AG09309 (cell line): ENCODE measurements around the gene UPK3A.

ENCODE experiments used
- DNase-seq: peaks from one replicate; pipeline ENCODE4 v3.0.0-alpha.2; 2010; ENCODE audit warnings: low read depth
- H3K4me3 ChIP-seq: 2 replicates; pipeline ENCODE4 v1.5.1; 2011; ENCODE audit warnings: mild to moderate bottlenecking, low read depth, low read length, moderate library complexity; ENCODE audit not compliant: control insufficient read depth
- CTCF ChIP-seq: IDR thresholded peaks from 2 replicates; pipeline ENCODE4 v1.5.1; 2011; ENCODE audit warnings: mild to moderate bottlenecking, low read depth, low read length, inconsistent platforms; ENCODE audit not compliant: insufficient read depth, control insufficient read depth; ENCODE audit errors: missing control alignments

Gene UPK3A

GRCh38 chr22:45312415-45312814, 27.7 kb downstream of the UPK3A start:
- DNase-seq: no peak
- H3K4me3 ChIP-seq: no peak overlapping the region
- no peak for TF ChIP-seq CTCF

DNA sequence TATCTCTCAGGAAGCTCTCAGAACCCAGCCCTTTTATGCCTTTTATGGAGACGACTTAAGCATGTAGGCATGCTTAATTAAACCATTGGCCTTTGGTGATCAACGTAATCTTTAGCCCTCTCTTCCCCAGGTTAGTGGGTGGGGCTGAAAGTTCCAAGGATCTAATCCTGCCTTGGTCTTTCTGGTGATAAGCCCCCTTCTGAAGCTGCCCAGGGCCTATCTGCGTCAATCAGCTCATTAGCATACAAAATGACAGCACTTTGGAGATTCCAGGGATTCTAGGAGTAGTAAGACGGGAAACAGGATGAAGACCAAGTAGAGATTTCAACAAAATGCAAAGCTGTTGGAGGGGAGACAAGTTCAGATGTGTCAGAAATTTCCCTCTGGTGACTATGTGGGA, 28.1 kb downstream of the UPK3A start:
- TF ChIP-seq CTCF: no peak
- DNase-seq: no peak
- H3K4me3 ChIP-seq: no peak overlapping the region

DNA sequence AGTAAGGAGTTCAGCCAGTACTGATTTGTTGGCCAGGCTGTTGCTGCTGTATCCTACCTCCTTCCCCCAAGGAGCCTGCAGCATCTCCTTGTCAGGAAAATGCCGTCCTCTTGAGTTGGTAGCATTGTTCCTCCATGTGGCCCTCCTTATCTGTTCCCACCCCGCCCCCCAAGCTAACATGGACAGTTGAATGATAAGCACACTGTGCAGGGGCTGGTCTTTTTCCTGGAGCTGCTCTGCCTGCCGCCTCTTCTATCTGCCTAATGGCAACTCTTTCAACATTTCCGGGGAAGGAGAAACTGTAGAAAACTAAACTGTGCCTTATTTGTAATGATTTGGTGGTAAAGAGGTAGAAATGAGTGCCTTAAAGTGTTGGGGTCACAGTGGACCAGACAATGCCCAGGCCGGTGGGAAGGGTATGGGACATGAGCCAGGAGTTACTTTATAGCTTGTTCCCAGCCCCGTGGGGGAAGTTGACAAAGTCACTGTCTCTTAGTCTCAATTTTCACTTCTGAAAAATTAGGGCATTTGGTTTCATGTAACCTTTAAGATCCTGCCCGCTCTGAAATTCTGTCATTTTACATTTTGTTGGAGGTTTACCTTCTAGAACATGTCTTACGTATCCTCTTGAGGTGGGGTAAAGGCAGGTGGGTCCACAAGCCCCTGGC, 29.4 kb downstream of the UPK3A start:
- DNase-seq: no peak
- H3K4me3 ChIP-seq: no peak overlapping the region

GRCh38 chr22:45314786-45315185, 30.0 kb downstream of the UPK3A start:
- H3K4me3 ChIP-seq: no peak overlapping the region
- TF ChIP-seq CTCF: no peak
- DNase-seq: no peak

More for the DNA sequence above, 29.4 kb downstream of the UPK3A start:
- TF ChIP-seq CTCF: no peak

DNA sequence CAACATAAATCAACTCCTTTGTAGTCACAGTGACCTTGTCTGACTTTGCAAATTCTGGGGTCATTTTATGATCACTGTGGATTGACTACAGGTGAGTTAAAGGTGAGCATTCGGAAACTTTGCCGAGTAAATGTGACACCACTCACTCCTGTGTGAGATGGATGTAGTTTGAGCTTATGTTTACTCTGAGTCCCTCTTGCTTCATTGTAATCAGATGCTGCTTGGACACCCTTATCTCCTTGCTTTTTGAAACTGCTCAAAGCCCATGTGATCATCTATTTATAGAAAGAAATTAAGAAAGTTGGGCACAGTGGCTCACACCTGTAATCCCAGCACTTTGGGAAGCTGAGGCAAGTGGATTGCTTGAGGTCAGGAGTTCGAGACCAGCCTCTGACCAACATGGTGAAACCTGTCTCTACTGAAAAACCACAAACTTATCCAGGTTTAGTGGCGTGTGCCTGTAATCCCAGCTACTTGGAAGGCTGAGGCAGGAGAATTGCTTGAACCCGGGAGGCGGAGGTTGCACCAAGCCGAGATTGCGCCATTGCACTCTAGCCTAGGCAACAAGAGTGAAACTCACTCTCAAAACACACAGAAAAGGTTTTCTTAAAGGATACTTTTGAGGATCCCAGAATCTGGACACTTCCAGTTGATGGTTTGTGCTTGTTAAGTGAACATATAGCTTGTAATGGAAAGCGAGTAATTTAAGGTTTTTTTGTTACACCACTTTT, 32.2 kb downstream of the UPK3A start:
- H3K4me3 ChIP-seq: no peak overlapping the region
- no peak for TF ChIP-seq CTCF
- no peak for DNase-seq

DNA sequence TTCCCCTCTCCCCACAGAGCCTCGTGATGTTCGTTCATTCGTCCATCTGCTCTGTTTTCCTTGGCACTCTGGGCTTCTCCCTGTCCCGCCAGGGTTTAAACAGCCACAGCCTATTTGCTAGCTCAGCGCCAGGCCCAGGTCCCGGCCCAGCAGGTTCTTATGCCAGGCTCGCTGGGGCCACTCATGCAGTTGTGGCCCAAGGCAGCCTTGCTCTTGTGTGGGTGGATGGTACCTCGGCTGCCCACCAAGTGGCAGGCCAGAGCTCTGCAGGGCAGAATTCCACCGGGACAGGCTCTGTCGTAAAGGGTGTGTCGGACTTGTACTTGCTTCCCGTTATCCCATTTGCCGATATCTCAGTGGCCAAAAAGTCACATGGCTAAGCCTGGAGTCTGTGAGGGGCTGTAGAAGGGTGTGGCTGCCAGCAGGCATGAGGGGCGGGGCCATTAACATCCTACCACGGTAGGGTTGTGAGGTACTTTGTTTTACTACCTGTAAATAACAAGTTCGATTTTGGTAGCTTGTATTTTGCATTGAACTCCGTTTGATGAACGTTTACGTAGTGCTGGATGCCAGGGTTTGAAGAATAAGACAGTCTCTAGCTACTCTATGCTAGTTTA, 32.9 kb downstream of the UPK3A start:
- H3K4me3 ChIP-seq: no peak overlapping the region
- TF ChIP-seq CTCF: peak; percentile 27
- peak; percentile 10 for DNase-seq
